Motor neuron (in vitro differentiated cells): ENCODE measurements around the gene SLC22A7. TPM values are rescaled to one million over a fixed set of nuclear protein-coding genes. Genes with fewer than 3 reads are reported as not detected.

Experiments
- ATAC-seq, 8 experiments: fragments of 200-7000 bp; cut with Tn5 transposase; replicated peaks in 6 of 8; 2 replicates each; pipeline ENCODE4 v1.8.0; 2021; ENCODE audit warnings: mild to moderate bottlenecking in 8 of 8, moderate library complexity in 8 of 8
- H3K27ac ChIP-seq, 2 donors: fragments of 250-450 bp; sonication (Bioruptor Pico); 2 replicates each; pipeline ENCODE4 v1.9.0; 2021; ENCODE audit warnings: antibody characterized with exemption in 2 of 2, mild to moderate bottlenecking in 2 of 2, moderate library complexity in 1 of 2
- H3K4me1 ChIP-seq, 2 donors: fragments of 250-450 bp; sonication (Bioruptor Pico); replicated peaks in 1 of 2; 2 replicates each; pipeline ENCODE4 v1.6.1; 2021; ENCODE audit warnings: antibody characterized with exemption in 2 of 2, mild to moderate bottlenecking in 2 of 2, moderate library complexity in 1 of 2
- H3K4me3 ChIP-seq, 5 donors: fragments of 250-450 bp; sonication (Bioruptor Pico); 2 replicates each; pipeline ENCODE4 v1.9.0; 2021; ENCODE audit warnings: antibody characterized with exemption in 5 of 5, mild to moderate bottlenecking in 5 of 5, moderate library complexity in 4 of 5
- WGBS, 10 experiments: fragments of 450-650 bp; shearing (Covaris generic); methylation state at CpG; one replicate each; pipeline ENCODE4 v1.0.0; 2022; 5-methylcytosine and 5-hydroxymethylcytosine counted together
- in situ Hi-C, 9 experiments: fragments of 400-800 bp; cut with MboI; loops; one replicate each; pipeline ENCODE4 v1.15.0; 2021; ENCODE audit warnings: low sequenced_read_pairs in 9 of 9, low pct_unique_long_range_greater_than_20kb in 2 of 9; ENCODE audit not compliant: unreplicated experiment in 9 of 9
- total RNA-seq, 8 experiments: library from RNA; unstranded; fragments of 300-600 nt; gene quantifications; 2 replicates each; pipeline versions ENCODE4 v1.2.3 to v1.2.4, GENCODE V29; 2022

SLC22A7 gene
- total RNA-seq, 8 experiments from 2014 or later, result 0.23 to 0.78 (median 0.63) TPM; not detected in 3

GRCh38 chr6:43268782-43269272 is 29.2 kb upstream of the SLC22A7 start:
- in situ Hi-C loops, result loop anchor here in 3 of 9 experiments (10.0 to 25.0 kb wide), 3 partner anchors 66 to 243 kb away; partner anchors contain the start of genes ABCC10 (in 1 of the 3), LRRC73 (in 1 of the 3), POLR1C (in 1 of the 3) and YIPF3 (in 1 of the 3)
- Histone ChIP-seq H3K4me1 (peaks cover 3 to 27% of the 10 kb centered on the region in 2 donors), H3K4me3 (no peak overlapping the region), H3K27ac (no peak overlapping the region)
- no peak for ATAC-seq
- 0 to 100% (median 89%) methylated on average over 1 to 6 of the region's 10 CpGs; no CpG with 5 or more reads in 3 of the 10 experiments for WGBS, 10 experiments

GRCh38 chr6:43269273-43270007 is 28.6 kb upstream of the SLC22A7 start:
- H3K27ac ChIP-seq, result no peak overlapping the region
- in situ Hi-C loops, result loop anchor here in 3 of 9 experiments (10.0 to 25.0 kb wide), 3 partner anchors 65 to 243 kb away; partner anchors contain the start of genes ABCC10 (in 1 of the 3), LRRC73 (in 1 of the 3), POLR1C (in 1 of the 3) and YIPF3 (in 1 of the 3)
- 28 to 50% (median 38%) methylated on average over 8 to 15 of the region's 44 CpGs; no CpG with 5 or more reads in 7 of the 10 experiments for WGBS, 10 experiments
- peaks cover 3 to 27% of the 10 kb centered on the region in 2 donors for H3K4me1 ChIP-seq
- no peak overlapping the region for H3K4me3 ChIP-seq
- ATAC-seq, result peak in 5 of 8 experiments; percentile 3 to 33 (median 17)

- Histone ChIP-seq H3K4me1 (peaks cover 11 to 44% of the 10 kb centered on the region in 2 donors), H3K27ac (no peak overlapping the region), H3K4me3 (no peak overlapping the region)
- WGBS, 10 experiments, result 0 to 97% (median 88%) methylated on average over 1 to 8 of the region's 8 CpGs; no CpG with 5 or more reads in 5 of the 10 experiments
- ATAC-seq, result peak in 3 of 8 experiments; percentile 69 to 82 (median 74)
- in situ Hi-C loops, result loop anchor here in 2 of 9 experiments (25.0 kb wide), 2 partner anchors 166 to 241 kb away; partner anchors contain the start of genes ABCC10 (in 1 of the 2), LRRC73 (in 1 of the 2), POLR1C (in 1 of the 2) and YIPF3 (in 1 of the 2)
These were observed 26.8 kb upstream of the SLC22A7 start for GRCh38 chr6:43271103-43271815.

GRCh38 chr6:43271944-43272343 is 26.1 kb upstream of the SLC22A7 start:
- Histone ChIP-seq H3K27ac (no peak overlapping the region), H3K4me1 (peaks cover 12 to 45% of the 10 kb centered on the region in 2 donors), H3K4me3 (no peak overlapping the region)
- in situ Hi-C loops, result loop anchor here in 2 of 9 experiments (25.0 kb wide), 2 partner anchors 165 to 240 kb away; partner anchors contain the start of genes ABCC10 (in 1 of the 2), LRRC73 (in 1 of the 2), POLR1C (in 1 of the 2) and YIPF3 (in 1 of the 2)
- no peak for ATAC-seq

- Histone ChIP-seq H3K4me3 (no peak overlapping the region), H3K4me1 (peaks cover 14 to 41% of the 10 kb centered on the region in 2 donors), H3K27ac (no peak overlapping the region)
- in situ Hi-C loops, result loop anchor here in 2 of 9 experiments (25.0 kb wide), 2 partner anchors 164 to 239 kb away; partner anchors contain the start of genes ABCC10 (in 1 of the 2), LRRC73 (in 1 of the 2), POLR1C (in 1 of the 2) and YIPF3 (in 1 of the 2)
- no peak for ATAC-seq
- WGBS, 10 experiments, result 40 to 100% (median 78%) methylated on average over 1 to 2 of the region's 2 CpGs; no CpG with 5 or more reads in 5 of the 10 experiments
These were observed 24.4 kb upstream of the SLC22A7 start for GRCh38 chr6:43273707-43274106.

- 25 to 100% (median 93%) methylated on average over 1 to 4 of the region's 10 CpGs; no CpG with 5 or more reads in 6 of the 10 experiments for WGBS, 10 experiments
- in situ Hi-C loops, result loop anchor here in 2 of 9 experiments (25.0 kb wide), 2 partner anchors 163 to 238 kb away; partner anchors contain the start of genes ABCC10 (in 1 of the 2), LRRC73 (in 1 of the 2), POLR1C (in 1 of the 2) and YIPF3 (in 1 of the 2)
- H3K27ac ChIP-seq, result no peak overlapping the region
- H3K4me1 ChIP-seq, result peaks cover 16 to 44% of the 10 kb centered on the region in 2 donors
- no peak for ATAC-seq
- no peak overlapping the region for H3K4me3 ChIP-seq
These were observed 23.7 kb upstream of the SLC22A7 start for GRCh38 chr6:43274127-43274915.

- Histone ChIP-seq H3K27ac (no peak overlapping the region), H3K4me1 (peaks cover 16 to 39% of the 10 kb centered on the region in 2 donors), H3K4me3 (peak overlapping the region in 2 of 5 donors; percentile 11 to 23)
- 15% methylated on average over 4 of the region's 65 CpGs; no CpG with 5 or more reads in 9 of the 10 experiments for WGBS, 10 experiments
- peak; percentile 5 to 56 (median 28) for ATAC-seq
- in situ Hi-C loops, result loop anchor here in 2 of 9 experiments (25.0 kb wide), 2 partner anchors 162 to 237 kb away; partner anchors contain the start of genes ABCC10 (in 1 of the 2), LRRC73 (in 1 of the 2), POLR1C (in 1 of the 2) and YIPF3 (in 1 of the 2)
These were observed 23.0 kb upstream of the SLC22A7 start for GRCh38 chr6:43274916-43275597.

- Histone ChIP-seq H3K27ac (no peak overlapping the region), H3K4me3 (no peak overlapping the region), H3K4me1 (peaks cover 16 to 33% of the 10 kb centered on the region in 2 donors)
- WGBS, 10 experiments, result 0 to 75% (median 51%) methylated on average over 2 to 13 of the region's 64 CpGs; no CpG with 5 or more reads in 5 of the 10 experiments
- in situ Hi-C loops, result no loop called here
- ATAC-seq, result no peak
These were observed 22.1 kb upstream of the SLC22A7 start for GRCh38 chr6:43275801-43276576.

- Histone ChIP-seq H3K4me3 (no peak overlapping the region), H3K27ac (no peak overlapping the region), H3K4me1 (peaks cover 16 to 33% of the 10 kb centered on the region in 2 donors)
- no peak for ATAC-seq
- 85% methylated on average over 4 of the region's 11 CpGs; no CpG with 5 or more reads in 9 of the 10 experiments for WGBS, 10 experiments
- in situ Hi-C loops, result no loop called here
These were observed 21.3 kb upstream of the SLC22A7 start for GRCh38 chr6:43276577-43277305.

- Histone ChIP-seq H3K4me1 (peaks cover 16 to 33% of the 10 kb centered on the region in 2 donors), H3K4me3 (no peak overlapping the region), H3K27ac (no peak overlapping the region)
- in situ Hi-C loops, result no loop called here
- WGBS, 10 experiments, result 100% methylated on average over 1 of the region's 6 CpGs; no CpG with 5 or more reads in 9 of the 10 experiments
- no peak for ATAC-seq
These were observed 20.8 kb upstream of the SLC22A7 start for GRCh38 chr6:43277306-43277642.
